Activated CD4-positive, alpha-beta memory T cell treated with anti-CD3 and anti-CD28 coated beads for 36 hours (primary cell): ENCODE measurements around the gene FAM228B. TPM values are rescaled to one million over a fixed set of nuclear protein-coding genes. Genes with fewer than 3 reads are reported as not detected.

Experiments
- CTCF ChIA-PET: fragments of 350-600 bp; sonication (Branson Sonifier 250); formaldehyde crosslinking; loops from one replicate; lab custom pipeline; 2021; ENCODE audit warnings: antibody characterized with exemption, inconsistent platforms; lab: Charles Lee
- POLR2A ChIA-PET: fragments of 350-600 bp; sonication (Branson Sonifier 250); formaldehyde crosslinking; loops from one replicate; lab custom pipeline; 2021; ENCODE audit warnings: antibody characterized with exemption; lab: Charles Lee
- DNase-seq: peaks from one replicate; pipeline ENCODE4 v3.0.0-alpha.2; 2020
- H3K27ac Mint-ChIP-seq: one replicate; pipeline ENCODE4 v1.8.0; 2021; ENCODE audit warnings: mixed read lengths
- H3K27me3 Mint-ChIP-seq: one replicate; pipeline ENCODE4 v1.8.0; 2021; ENCODE audit warnings: mixed read lengths
- H3K36me3 Mint-ChIP-seq: one replicate; pipeline ENCODE4 v1.8.0; 2021; ENCODE audit warnings: mixed read lengths
- H3K4me1 Mint-ChIP-seq: one replicate; pipeline ENCODE4 v1.8.0; 2021; ENCODE audit warnings: low read depth, mixed read lengths
- H3K4me3 Mint-ChIP-seq: one replicate; pipeline ENCODE4 v1.8.0; 2021; ENCODE audit warnings: mild to moderate bottlenecking, mixed read lengths
- H3K9me3 Mint-ChIP-seq: one replicate; pipeline ENCODE4 v1.8.0; 2021; ENCODE audit warnings: mixed read lengths
- intact Hi-C: fragments of 100-400 bp; cut with micrococcal nuclease; formaldehyde crosslinking; loops from one replicate; pipeline ENCODE4 v1.15.1; 2023
- total RNA-seq, 2 experiments: library from RNA; stranded (reverse); gene quantifications; one replicate each; pipeline ENCODE4 v1.2.3, GENCODE V29; 2021

FAM228B gene
- total RNA-seq, 2 experiments from 2014 or later = 6.5 to 7.2 TPM

DNA sequence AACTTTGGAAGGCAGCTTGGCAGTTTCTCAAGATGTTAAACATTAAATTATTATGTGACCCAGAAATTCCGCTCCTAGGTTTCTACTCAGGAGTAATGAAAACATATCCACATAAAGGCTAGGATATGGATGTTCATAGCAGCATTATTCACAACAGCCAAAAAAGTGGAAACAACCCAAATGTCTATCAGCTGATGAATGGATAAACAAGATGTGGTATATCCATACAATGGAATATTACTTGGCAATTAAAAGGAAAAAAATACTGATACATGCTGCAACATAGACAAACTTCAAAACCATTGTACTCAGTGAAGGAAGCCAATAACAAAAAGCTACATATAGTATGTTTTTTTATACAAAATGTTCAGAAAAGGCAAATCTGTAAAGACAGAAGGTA lies 39.2 kb downstream of the FAM228B start:
- no peak overlapping the region for H3K4me3 Mint-ChIP-seq
- POLR2A ChIA-PET = no interaction called here

GRCh38 chr2:24163186-24163585 lies 39.9 kb downstream of the FAM228B start:
- intact Hi-C loops = loop anchor here (5.0 kb wide), 1 partner anchor 236 kb away; the partner anchor contains the start of gene ATAD2B
- Mint-ChIP-seq H3K4me1 (no peaks in the 10 kb centered on the region), H3K27me3 (no peaks in the 10 kb centered on the region), H3K4me3 (no peak overlapping the region), H3K27ac (no peak overlapping the region), H3K36me3 (no peaks in the 10 kb centered on the region), H3K9me3 (peaks cover 3% of the 10 kb centered on the region)
- ChIA-PET CTCF (interaction anchor here (0.9 to 4.7 kb wide), 5 partner anchors 10 to 339 kb away, joined by 3 to 33 read pairs (median 7); partner anchors contain the start of gene TP53I3), POLR2A (no interaction called here)
- DNase-seq = no peak

More for the DNA sequence above, 39.2 kb downstream of the FAM228B start:
- Mint-ChIP-seq H3K36me3 (no peaks in the 10 kb centered on the region), H3K4me1 (no peaks in the 10 kb centered on the region), H3K27me3 (no peaks in the 10 kb centered on the region), H3K27ac (no peak overlapping the region), H3K9me3 (peaks cover 3% of the 10 kb centered on the region)
- DNase-seq = no peak
- CTCF ChIA-PET = interaction anchor here (1.0 to 4.7 kb wide), 3 partner anchors 9 to 338 kb away, joined by 3 to 33 read pairs (median 11); partner anchors contain the start of gene TP53I3
- intact Hi-C loops = loop anchor here (5.0 kb wide), 1 partner anchor 235 kb away; the partner anchor contains the start of gene ATAD2B

DNA sequence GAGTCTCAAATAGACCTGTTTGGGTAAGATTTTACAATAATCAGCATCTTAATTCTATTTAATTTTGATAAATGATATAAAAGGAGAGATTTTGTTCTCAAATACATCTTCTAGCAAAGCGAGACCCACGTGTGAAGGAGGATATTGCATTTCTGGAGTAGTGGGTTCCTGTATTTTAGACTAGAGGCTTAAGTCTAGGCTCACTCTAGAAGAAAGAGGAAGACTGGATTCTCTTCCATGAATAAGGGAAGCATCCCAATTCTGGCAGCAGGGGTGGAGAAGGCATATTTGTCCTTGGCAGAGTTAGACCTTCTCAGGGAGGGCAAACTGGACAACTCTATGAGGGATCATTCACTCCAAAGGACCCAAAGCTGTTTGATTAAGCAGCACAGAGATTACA lies 40.3 kb downstream of the FAM228B start:
- Mint-ChIP-seq H3K9me3 (peaks cover 3% of the 10 kb centered on the region), H3K4me1 (no peaks in the 10 kb centered on the region), H3K27me3 (no peaks in the 10 kb centered on the region), H3K4me3 (no peak overlapping the region), H3K27ac (no peak overlapping the region), H3K36me3 (no peaks in the 10 kb centered on the region)
- POLR2A ChIA-PET = no interaction called here
- intact Hi-C loops = loop anchor here (5.0 kb wide), 1 partner anchor 236 kb away; the partner anchor contains the start of gene ATAD2B
- no peak for DNase-seq
- CTCF ChIA-PET = interaction anchor here (0.7 to 4.7 kb wide), 6 partner anchors 10 to 339 kb away, joined by 3 to 33 read pairs (median 4); partner anchors contain the start of gene TP53I3

GRCh38 chr2:24164416-24164973 lies 41.2 kb downstream of the FAM228B start:
- Mint-ChIP-seq H3K9me3 (peaks cover 3% of the 10 kb centered on the region), H3K4me3 (no peak overlapping the region), H3K27ac (no peak overlapping the region), H3K4me1 (no peaks in the 10 kb centered on the region), H3K27me3 (no peaks in the 10 kb centered on the region), H3K36me3 (no peaks in the 10 kb centered on the region)
- intact Hi-C loops = loop anchor here (1.0 to 5.0 kb wide), 2 partner anchors 237 to 340 kb away; partner anchors contain the start of gene ATAD2B
- CTCF ChIA-PET = interaction anchor here (0.7 to 4.7 kb wide), 5 partner anchors 9 to 340 kb away, joined by 3 to 33 read pairs (median 5); partner anchors contain the start of gene TP53I3
- POLR2A ChIA-PET = no interaction called here
- DNase-seq = peak; percentile 58

- Mint-ChIP-seq H3K4me3 (no peak overlapping the region), H3K9me3 (no peaks in the 10 kb centered on the region), H3K4me1 (no peaks in the 10 kb centered on the region), H3K27ac (no peak overlapping the region), H3K36me3 (no peaks in the 10 kb centered on the region), H3K27me3 (peaks cover 2% of the 10 kb centered on the region)
- intact Hi-C loops = no loop called here
- ChIA-PET CTCF (interaction anchor here (1.0 kb wide), 1 partner anchor 345 kb away, joined by 3 read pairs; no protein-coding TSS in a partner anchor), POLR2A (interaction anchor here (0.6 kb wide), 1 partner anchor 203 kb away, joined by 5 read pairs; no protein-coding TSS in a partner anchor)
- no peak for DNase-seq
Observed at GRCh38 chr2:24169023-24169422, 45.8 kb downstream of the FAM228B start.

GRCh38 chr2:24174851-24175277 lies 51.6 kb downstream of the FAM228B start, which contains the start of gene FAM228A:
Gene FAM228A, plus strand, starts transcription at chr2:24175053. Its CDS starts 428 bp downstream, at chr2:24175481.
- H3K9me3 Mint-ChIP-seq = no peaks in the 10 kb centered on the region
- H3K4me3 Mint-ChIP-seq = no peak within 1 kb of the TSS
- DNase-seq = no peak
- POLR2A ChIA-PET = no interaction called here
- H3K4me1 Mint-ChIP-seq = no peaks in the 10 kb centered on the region
- CTCF ChIA-PET = no interaction called here
- H3K27ac Mint-ChIP-seq = no peak within 1 kb of the TSS
- H3K36me3 Mint-ChIP-seq = no peaks in the 10 kb centered on the region
- peaks cover 2% of the 10 kb centered on the region for H3K27me3 Mint-ChIP-seq
- intact Hi-C loops = no loop called here

DNA sequence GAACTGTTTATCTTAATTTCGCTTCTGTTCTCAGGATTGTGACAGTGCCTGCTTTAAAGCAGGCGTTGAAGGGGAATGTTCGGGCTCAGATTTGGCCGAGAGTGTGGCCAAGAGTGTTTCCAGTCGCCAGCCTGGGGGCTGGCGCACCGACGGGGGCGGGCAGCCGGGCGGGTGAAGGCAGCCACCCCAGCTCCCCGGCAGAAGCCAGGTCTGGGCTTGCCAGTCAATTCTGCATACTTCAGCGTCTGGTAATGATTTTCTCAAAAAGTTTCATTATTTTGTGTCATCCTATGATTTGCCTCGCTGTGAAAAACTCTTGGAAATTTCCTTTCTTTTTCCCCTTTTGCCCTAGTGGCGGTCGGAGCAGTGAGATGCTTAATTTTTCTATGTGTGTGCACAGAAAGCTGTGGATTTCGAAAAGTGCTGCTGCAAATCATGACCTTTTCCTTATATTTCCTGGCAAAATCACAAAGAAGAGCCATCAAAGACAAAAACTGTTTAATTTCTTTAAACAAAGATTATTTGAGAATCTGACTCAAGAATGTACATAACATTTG lies 52.4 kb downstream of the FAM228B start:
- intact Hi-C loops = no loop called here
- CTCF ChIA-PET = interaction anchor here (0.7 kb wide), 1 partner anchor 548 kb away, joined by 3 read pairs; no protein-coding TSS in a partner anchor
- no peak for DNase-seq
- Mint-ChIP-seq H3K4me1 (no peaks in the 10 kb centered on the region), H3K36me3 (no peaks in the 10 kb centered on the region), H3K9me3 (no peaks in the 10 kb centered on the region), H3K4me3 (no peak overlapping the region), H3K27ac (no peak overlapping the region), H3K27me3 (peaks cover 2% of the 10 kb centered on the region)
- POLR2A ChIA-PET = no interaction called here

- Mint-ChIP-seq H3K4me3 (no peak overlapping the region), H3K27ac (no peak overlapping the region), H3K9me3 (no peaks in the 10 kb centered on the region), H3K4me1 (no peaks in the 10 kb centered on the region), H3K27me3 (peaks cover 2% of the 10 kb centered on the region), H3K36me3 (no peaks in the 10 kb centered on the region)
- POLR2A ChIA-PET = no interaction called here
- DNase-seq = no peak
- intact Hi-C loops = no loop called here
- CTCF ChIA-PET = interaction anchor here (0.6 to 0.8 kb wide), 3 partner anchors 92 to 976 kb away, joined by 3 read pairs; partner anchors contain the start of gene TP53I3
Observed at GRCh38 chr2:24176326-24176725, 53.1 kb downstream of the FAM228B start.

DNA sequence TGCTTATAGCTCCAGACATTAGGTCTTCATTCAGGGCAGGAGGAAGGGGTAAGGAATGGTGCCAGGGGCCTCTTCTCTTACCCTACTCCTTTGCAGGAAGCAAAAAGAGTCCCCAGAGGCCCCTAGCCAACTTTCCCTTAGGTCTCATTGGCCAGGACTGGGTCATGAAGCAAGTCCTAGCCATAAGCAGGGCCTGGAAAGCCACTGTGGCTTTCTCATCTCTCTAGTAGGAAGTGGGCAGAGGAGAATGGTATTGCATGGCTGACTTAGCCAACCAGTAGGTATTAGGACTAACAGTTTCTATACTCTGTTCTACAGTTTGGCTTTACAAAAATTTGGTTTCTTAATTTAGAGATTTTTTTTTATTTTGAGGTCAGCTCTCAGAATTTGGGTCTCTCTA lies 56.4 kb downstream of the FAM228B start:
- no peaks in the 10 kb centered on the region for H3K27me3 Mint-ChIP-seq
- H3K4me3 Mint-ChIP-seq = no peak overlapping the region
- H3K4me1 Mint-ChIP-seq = no peaks in the 10 kb centered on the region
- no peaks in the 10 kb centered on the region for H3K9me3 Mint-ChIP-seq
- CTCF ChIA-PET = no interaction called here
- no peak overlapping the region for H3K27ac Mint-ChIP-seq
- H3K36me3 Mint-ChIP-seq = no peaks in the 10 kb centered on the region
- POLR2A ChIA-PET = interaction anchor here (0.5 kb wide), 1 partner anchor 168 kb away, joined by 3 read pairs; no protein-coding TSS in a partner anchor
- DNase-seq = no peak
- intact Hi-C loops = no loop called here

- ChIA-PET POLR2A (no interaction called here), CTCF (interaction anchor here (1.2 to 1.6 kb wide), 2 partner anchors 98 to 357 kb away, joined by 3 read pairs; partner anchors contain the start of gene TP53I3)
- Mint-ChIP-seq H3K27ac (no peak overlapping the region), H3K4me1 (no peaks in the 10 kb centered on the region), H3K36me3 (no peaks in the 10 kb centered on the region), H3K27me3 (no peaks in the 10 kb centered on the region), H3K4me3 (no peak overlapping the region), H3K9me3 (no peaks in the 10 kb centered on the region)
- intact Hi-C loops = no loop called here
- DNase-seq = no peak
Observed at GRCh38 chr2:24181849-24182248, 58.6 kb downstream of the FAM228B start.

DNA sequence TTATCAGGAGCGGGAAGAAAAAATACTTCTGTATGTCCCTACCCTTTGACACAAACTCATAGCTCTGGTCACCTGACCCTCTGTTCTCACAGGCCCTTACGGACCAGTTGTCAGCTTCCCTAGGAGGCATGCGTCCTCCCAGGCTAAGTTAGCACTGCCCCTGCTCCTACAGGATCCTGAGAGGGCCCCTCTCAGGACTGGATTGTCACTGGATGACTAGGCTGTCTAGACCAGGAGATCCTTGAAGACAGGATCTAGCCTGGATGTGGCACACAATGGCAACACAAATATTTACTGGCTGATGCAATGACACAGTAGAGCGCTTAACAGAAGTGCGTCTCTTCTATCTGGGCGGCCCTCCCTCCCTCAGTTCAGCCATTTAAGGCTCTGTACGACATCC lies 59.2 kb downstream of the FAM228B start:
- Mint-ChIP-seq H3K4me1 (no peaks in the 10 kb centered on the region), H3K36me3 (no peaks in the 10 kb centered on the region), H3K27me3 (no peaks in the 10 kb centered on the region), H3K9me3 (no peaks in the 10 kb centered on the region), H3K4me3 (no peak overlapping the region), H3K27ac (no peak overlapping the region)
- intact Hi-C loops = no loop called here
- DNase-seq = no peak
- ChIA-PET POLR2A (no interaction called here), CTCF (no interaction called here)

- ChIA-PET CTCF (no interaction called here), POLR2A (no interaction called here)
- Mint-ChIP-seq H3K4me1 (no peaks in the 10 kb centered on the region), H3K27me3 (no peaks in the 10 kb centered on the region), H3K36me3 (no peaks in the 10 kb centered on the region), H3K4me3 (no peak overlapping the region), H3K9me3 (no peaks in the 10 kb centered on the region), H3K27ac (no peak overlapping the region)
- no peak for DNase-seq
- intact Hi-C loops = no loop called here
Observed at GRCh38 chr2:24183366-24184069, 60.2 kb downstream of the FAM228B start.
